Prostate gland (tissue), 2 donors: ENCODE data around the gene CD2AP. TPM values are rescaled to one million over a fixed set of nuclear protein-coding genes. Genes with fewer than 3 reads are reported as not detected.
"Not testable (repeated sequence)": the region's sequence is repeated elsewhere in the genome, so short reads cannot be mapped to it uniquely, and the experiment has no call there.

ENCODE experiments used
- DNase-seq: peaks from one replicate; pipeline ENCODE4 v3.0.0-alpha.2; 2019; ENCODE audit warnings: low spot score
- H3K27ac ChIP-seq, 2 donors: fragments of 200-600 bp; sonication (generic); 2 replicates each; pipeline ENCODE4 v1.5.1; 2017 to 2019
- H3K27me3 ChIP-seq: fragments of 200-600 bp; sonication (generic); replicated peaks from 2 replicates; pipeline ENCODE4 v1.5.1; 2019; ENCODE audit not compliant: insufficient read depth
- H3K36me3 ChIP-seq, 2 donors: fragments of 200-600 bp; sonication (generic); 1 replicate in 1 of 2; 2 replicates in 1 of 2; pipeline versions ENCODE4 v1.5.1 to v1.8.1; 2017 to 2019
- H3K4me1 ChIP-seq: fragments of 200-600 bp; sonication (generic); replicated peaks from 2 replicates; pipeline ENCODE4 v1.5.1; 2019
- H3K4me3 ChIP-seq, 2 donors: fragments of 200-600 bp; sonication (generic); 2 replicates each; pipeline ENCODE4 v1.5.1; 2017 to 2019
- H3K9me3 ChIP-seq: fragments of 200-600 bp; sonication (generic); 2 replicates; pipeline ENCODE4 v1.5.1; 2017
- POLR2A ChIP-seq: fragments of 450-650 bp; IDR thresholded peaks from one replicate; pipeline ENCODE4 v1.6.1; 2016; ENCODE audit warnings: antibody characterized with exemption, mild to moderate bottlenecking
- POLR2AphosphoS5 ChIP-seq: sonication (generic); formaldehyde crosslinking; IDR thresholded peaks from one replicate; pipeline ENCODE4 v1.6.1; 2017; ENCODE audit warnings: antibody characterized with exemption
- WGBS: methylation state at CpG from one replicate; pipeline ENCODE4 v1.1.5; 2018; 5-methylcytosine and 5-hydroxymethylcytosine counted together
- intact Hi-C: fragments of 100-400 bp; cut with DNase I; formaldehyde crosslinking; loops from one replicate; pipeline ENCODE4 v1.14.2; 2022
- total RNA-seq, 2 donors: library from RNA; depleted of rRNA; stranded (reverse); fragments of >200 nt; gene quantifications; one replicate each; pipeline ENCODE4 v1.1.0, GENCODE V29; 2016
- TF ChIP-seq, protein P1 (sequence below), 4 experiments: fragments of 200-600 bp in 2 of 4; fragments of 450-650 bp in 2 of 4; sonication (generic) in 2 of 4; IDR thresholded peaks; 1 replicate in 3 of 4; 2 replicates in 1 of 4; pipeline ENCODE4 v1.5.1; 2016 to 2019; ENCODE audit warnings: antibody characterized with exemption in 4 of 4, mild to moderate bottlenecking in 2 of 4, moderate library complexity in 2 of 4

Gene CD2AP
- total RNA-seq, 2 donors from 2014 or later = 30.3 to 33.6 TPM

DNA sequence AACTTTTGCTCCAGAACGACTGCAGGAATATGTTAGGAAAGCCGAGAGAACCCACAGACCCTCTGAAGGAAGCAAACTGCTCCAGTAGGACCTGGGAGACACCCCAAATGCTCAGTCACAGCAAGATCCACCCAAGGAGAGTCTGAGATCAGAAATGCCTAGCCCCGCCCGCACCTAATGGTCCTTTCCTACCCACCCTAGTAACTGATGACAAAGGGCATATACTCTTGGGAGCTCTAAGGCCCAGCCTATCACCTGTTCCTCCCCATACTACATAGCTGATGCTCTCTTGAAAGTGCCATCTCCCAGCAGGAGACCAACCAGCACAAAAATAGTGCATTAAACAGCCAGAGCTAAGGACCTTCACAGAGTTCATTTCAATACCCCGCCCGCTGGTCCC is 67.6 kb downstream of the CD2AP start:
- Histone ChIP-seq H3K4me3 (no peak overlapping the region), H3K4me1 (no peaks in the 10 kb centered on the region), H3K9me3 (no peaks in the 10 kb centered on the region), H3K27me3 (no peaks in the 10 kb centered on the region), H3K36me3 (no peaks in the 10 kb centered on the region), H3K27ac (no peak overlapping the region)
- 94% methylated on average over 6 of the region's 6 CpGs for WGBS
- intact Hi-C loops = no loop called here
- TF ChIP-seq, protein P1, sequence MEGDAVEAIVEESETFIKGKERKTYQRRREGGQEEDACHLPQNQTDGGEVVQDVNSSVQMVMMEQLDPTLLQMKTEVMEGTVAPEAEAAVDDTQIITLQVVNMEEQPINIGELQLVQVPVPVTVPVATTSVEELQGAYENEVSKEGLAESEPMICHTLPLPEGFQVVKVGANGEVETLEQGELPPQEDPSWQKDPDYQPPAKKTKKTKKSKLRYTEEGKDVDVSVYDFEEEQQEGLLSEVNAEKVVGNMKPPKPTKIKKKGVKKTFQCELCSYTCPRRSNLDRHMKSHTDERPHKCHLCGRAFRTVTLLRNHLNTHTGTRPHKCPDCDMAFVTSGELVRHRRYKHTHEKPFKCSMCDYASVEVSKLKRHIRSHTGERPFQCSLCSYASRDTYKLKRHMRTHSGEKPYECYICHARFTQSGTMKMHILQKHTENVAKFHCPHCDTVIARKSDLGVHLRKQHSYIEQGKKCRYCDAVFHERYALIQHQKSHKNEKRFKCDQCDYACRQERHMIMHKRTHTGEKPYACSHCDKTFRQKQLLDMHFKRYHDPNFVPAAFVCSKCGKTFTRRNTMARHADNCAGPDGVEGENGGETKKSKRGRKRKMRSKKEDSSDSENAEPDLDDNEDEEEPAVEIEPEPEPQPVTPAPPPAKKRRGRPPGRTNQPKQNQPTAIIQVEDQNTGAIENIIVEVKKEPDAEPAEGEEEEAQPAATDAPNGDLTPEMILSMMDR (IDR thresholded peaks at IDR 0.05) = no peak
- no peak for TF ChIP-seq POLR2A
- no peak for TF ChIP-seq POLR2AphosphoS5
- no peak for DNase-seq

DNA sequence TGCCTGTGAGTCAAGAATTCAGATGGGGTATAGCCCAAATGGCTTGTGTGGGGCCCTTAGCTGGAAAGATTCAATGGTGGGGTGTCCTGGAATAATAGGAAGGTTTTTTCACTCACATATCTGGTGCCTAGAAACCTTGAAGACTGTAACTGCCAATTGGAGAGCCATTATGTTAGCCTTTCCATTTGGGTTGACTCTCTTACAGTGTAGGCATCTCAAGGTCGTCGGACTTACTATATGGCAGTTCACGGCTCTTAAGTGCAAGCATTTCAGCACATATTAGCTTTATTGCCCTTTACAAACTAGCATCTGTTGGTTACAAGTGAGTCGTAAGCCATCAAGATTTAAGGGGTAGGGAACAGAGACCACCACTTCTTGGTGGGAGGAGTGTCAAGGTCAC is 74.1 kb downstream of the CD2AP start:
- H3K36me3 ChIP-seq = no peaks in the 10 kb centered on the region
- no peak for DNase-seq
- no peak overlapping the region for H3K4me3 ChIP-seq
- intact Hi-C loops = no loop called here
- H3K9me3 ChIP-seq = no peaks in the 10 kb centered on the region
- 89% methylated on average over 4 of the region's 4 CpGs for WGBS
- H3K27ac ChIP-seq = no peak overlapping the region
- no peaks in the 10 kb centered on the region for H3K27me3 ChIP-seq
- H3K4me1 ChIP-seq = no peaks in the 10 kb centered on the region
- TF ChIP-seq, protein P1 (IDR thresholded peaks at IDR 0.05) = no peak
- TF ChIP-seq POLR2AphosphoS5 (no peak), POLR2A (no peak)

DNA sequence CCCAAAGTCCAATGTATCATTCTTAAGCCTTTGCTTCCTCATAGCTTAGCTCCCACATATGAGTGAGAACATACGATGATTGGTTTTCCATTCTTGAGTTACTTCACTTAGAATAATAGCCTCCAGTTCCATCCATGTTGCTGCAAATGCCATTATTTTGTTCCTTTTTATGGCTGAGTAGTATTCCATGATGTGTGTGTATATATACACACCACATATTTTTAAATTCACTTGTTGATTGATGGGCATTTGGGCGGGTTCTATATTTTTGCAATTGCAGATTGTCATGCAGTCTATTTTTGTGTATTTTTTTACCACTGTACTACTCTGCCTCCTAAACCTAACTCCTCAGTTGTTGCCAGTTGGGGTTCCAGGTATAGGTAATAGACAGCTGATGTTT is 74.7 kb downstream of the CD2AP start:
- Histone ChIP-seq H3K9me3 (no peaks in the 10 kb centered on the region), H3K27me3 (no peaks in the 10 kb centered on the region), H3K4me3 (no peak overlapping the region), H3K4me1 (no peaks in the 10 kb centered on the region), H3K36me3 (no peaks in the 10 kb centered on the region), H3K27ac (no peak overlapping the region)
- intact Hi-C loops = no loop called here
- 100% methylated on average over 2 of the region's 2 CpGs for WGBS
- no peak for DNase-seq
- TF ChIP-seq, protein P1 (IDR thresholded peaks at IDR 0.05) = no peak
- no peak for TF ChIP-seq POLR2AphosphoS5

DNA sequence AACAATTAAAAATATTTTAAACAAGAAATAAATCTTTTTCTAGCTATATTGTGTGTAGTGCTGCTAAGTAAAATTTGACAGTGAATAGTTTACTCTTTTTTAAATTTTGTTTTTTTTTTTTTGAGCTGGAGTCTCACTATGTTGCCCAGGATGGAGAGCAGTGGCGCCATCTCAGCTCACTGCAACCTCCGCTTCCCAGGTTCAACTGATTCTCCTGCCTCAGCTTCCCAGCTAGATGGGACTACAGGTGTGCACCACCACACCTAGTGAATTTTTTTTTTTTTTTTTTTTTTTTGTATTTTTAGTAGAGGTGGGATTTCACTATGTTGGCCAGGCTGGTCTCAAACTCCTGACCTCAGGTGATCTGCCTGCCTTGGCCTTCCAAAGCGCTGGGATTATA is 75.7 kb downstream of the CD2AP start:
- H3K27me3 ChIP-seq, H3K27ac ChIP-seq, H3K9me3 ChIP-seq, intact Hi-C loops, H3K4me1 ChIP-seq, DNase-seq, H3K36me3 ChIP-seq, H3K4me3 ChIP-seq: not testable (repeated sequence)
- WGBS = 94% methylated on average over 3 of the region's 3 CpGs

DNA sequence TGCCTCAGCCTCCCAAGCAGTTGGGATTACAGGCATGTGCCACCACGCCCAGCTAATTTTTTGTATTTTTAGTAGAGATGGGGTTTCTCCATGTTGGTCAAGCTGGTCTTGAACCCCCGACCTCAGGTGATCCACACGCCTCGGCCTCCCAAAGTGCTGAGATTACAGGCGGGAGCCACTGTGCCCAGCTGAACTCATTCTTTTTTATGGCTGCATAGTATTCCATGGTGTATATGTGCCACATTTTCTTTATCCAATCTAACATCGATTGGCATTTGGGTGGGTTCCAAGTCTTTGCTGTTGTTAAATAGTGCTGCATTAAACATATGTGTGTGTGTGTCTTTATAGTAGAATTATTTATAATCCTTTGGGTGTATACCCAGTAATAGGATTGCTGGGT is 78.9 kb downstream of the CD2AP start:
- intact Hi-C loops, DNase-seq, H3K27me3 ChIP-seq, H3K4me1 ChIP-seq, H3K4me3 ChIP-seq, H3K9me3 ChIP-seq, H3K27ac ChIP-seq, H3K36me3 ChIP-seq: not testable (repeated sequence)
- 98% methylated on average over 6 of the region's 6 CpGs for WGBS

DNA sequence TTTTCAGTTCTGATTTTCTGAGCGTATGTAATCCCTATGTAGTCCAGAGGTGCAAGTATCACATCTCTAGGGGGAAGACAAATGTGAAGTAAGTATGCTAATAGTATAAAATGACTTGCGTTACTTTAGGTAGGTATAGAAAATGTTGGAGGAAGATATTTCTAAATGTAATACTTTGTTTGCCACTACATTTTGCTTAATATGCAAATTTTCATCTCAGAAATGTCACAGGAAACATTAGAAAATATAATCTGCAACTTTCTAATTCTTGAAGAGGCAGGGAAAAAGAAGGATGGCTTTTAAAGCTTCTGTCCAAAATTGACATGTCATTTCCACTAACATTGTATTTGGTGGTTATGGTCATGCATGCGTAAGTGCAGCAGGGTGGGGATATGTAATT is 85.6 kb downstream of the CD2AP start:
- Histone ChIP-seq H3K9me3 (no peaks in the 10 kb centered on the region), H3K4me1 (no peaks in the 10 kb centered on the region), H3K27me3 (no peaks in the 10 kb centered on the region), H3K27ac (no peak overlapping the region), H3K4me3 (no peak overlapping the region), H3K36me3 (no peaks in the 10 kb centered on the region)
- intact Hi-C loops = no loop called here
- WGBS = 95% methylated on average over 3 of the region's 3 CpGs
- TF ChIP-seq POLR2AphosphoS5 (no peak), POLR2A (no peak)
- TF ChIP-seq, protein P1 (IDR thresholded peaks at IDR 0.05) = no peak
- no peak for DNase-seq

DNA sequence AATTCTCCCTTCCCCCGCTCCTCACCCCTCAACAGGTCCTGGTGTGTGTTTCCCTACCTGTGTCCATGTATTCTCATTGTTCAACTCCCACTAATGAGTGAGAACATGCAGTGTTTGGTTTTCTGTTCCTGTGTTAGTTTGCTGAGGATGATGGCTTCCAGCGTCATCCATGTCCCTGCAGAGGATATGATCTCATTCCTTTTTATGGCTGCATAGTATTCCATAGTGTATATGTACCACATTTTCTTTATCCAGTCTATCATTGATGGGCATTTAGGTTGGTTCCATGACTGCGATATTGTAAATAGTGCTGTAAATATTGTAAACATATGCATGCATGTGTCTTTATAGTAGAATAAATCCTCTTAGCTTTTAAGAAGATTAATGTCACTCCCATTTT is 89.0 kb downstream of the CD2AP start:
- H3K27ac ChIP-seq, H3K4me3 ChIP-seq, H3K36me3 ChIP-seq, H3K9me3 ChIP-seq, intact Hi-C loops, H3K27me3 ChIP-seq, H3K4me1 ChIP-seq, DNase-seq: not testable (repeated sequence)
- 96% methylated on average over 3 of the region's 3 CpGs for WGBS
